ENCODE measurements around the gene PPM1F.

The PPM1F gene

DNA sequence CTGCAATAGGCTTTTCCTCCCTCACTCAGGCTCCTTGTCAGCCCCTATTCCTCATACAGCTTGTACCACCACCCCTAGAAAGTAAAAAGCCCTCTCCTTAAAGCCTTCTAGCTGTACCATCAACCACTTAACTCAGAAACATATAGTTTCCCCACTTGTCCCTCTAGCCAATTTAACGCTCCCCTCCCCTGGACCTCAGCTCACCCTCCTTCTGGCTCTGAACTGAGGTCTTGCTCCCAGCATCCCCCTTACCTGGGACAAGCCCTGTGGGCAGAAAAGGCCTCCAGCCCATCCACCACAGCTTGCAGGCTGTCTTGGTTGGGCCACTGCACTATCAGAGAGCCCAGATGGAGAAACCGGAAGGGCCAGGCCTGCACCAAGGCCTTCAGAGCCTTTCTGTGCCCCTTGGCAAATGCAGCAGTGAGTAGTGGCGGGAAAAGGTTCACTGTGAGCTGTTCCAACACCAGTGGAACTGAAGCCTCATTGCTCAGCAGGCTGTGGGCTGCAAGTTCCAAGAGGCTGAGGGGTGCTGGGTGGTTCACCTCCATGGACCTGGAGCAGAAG, 42.3 kb upstream of the PPM1F start:
- no peak overlapping the region for H3K4me3 ChIP-seq (ENCODE audit: low read depth, low read length)
- TF ChIP-seq, protein P1, sequence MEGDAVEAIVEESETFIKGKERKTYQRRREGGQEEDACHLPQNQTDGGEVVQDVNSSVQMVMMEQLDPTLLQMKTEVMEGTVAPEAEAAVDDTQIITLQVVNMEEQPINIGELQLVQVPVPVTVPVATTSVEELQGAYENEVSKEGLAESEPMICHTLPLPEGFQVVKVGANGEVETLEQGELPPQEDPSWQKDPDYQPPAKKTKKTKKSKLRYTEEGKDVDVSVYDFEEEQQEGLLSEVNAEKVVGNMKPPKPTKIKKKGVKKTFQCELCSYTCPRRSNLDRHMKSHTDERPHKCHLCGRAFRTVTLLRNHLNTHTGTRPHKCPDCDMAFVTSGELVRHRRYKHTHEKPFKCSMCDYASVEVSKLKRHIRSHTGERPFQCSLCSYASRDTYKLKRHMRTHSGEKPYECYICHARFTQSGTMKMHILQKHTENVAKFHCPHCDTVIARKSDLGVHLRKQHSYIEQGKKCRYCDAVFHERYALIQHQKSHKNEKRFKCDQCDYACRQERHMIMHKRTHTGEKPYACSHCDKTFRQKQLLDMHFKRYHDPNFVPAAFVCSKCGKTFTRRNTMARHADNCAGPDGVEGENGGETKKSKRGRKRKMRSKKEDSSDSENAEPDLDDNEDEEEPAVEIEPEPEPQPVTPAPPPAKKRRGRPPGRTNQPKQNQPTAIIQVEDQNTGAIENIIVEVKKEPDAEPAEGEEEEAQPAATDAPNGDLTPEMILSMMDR (IDR thresholded peaks at IDR 0.05; ENCODE audit: insufficient read depth, low read length, missing control alignments): no peak
- POLR2A ChIA-PET: no interaction called here
- CTCF ChIA-PET: no interaction called here
- no peak for DNase-seq (ENCODE audit: low read depth, low spot score)

DNA sequence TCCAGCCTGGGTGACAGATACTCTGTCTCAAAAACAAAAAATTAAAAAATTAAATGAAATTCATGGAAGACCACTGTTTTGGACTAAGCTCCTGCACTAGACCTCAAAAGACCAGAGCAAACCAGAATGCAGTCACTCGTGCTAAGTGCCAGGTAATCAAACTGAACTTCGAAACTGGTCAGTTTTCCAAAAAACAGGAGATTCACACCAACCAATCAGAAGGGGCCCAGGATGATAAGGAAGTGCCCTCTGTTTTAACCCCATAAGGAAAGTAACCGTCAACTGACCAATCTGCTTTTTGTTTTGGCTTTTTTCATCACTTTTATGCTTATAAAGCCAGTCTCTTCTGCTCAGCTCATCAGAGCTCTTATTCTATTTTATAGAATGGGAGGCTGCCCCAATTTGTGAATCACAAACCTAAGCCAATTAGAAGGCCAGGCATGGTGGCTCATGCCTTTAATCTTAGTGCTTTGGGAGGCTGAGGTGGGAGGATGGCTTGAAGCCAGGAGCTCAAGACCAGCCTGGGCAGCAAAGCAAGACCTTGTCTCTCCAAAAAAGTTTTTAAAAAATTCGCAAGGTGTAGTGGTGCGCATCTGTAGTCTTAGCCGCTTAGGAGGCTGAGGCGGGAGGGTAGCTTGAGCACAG, 40.1 kb upstream of the PPM1F start:
- ChIA-PET POLR2A (no interaction called here), CTCF (interaction anchor here (1.4 kb wide), 1 partner anchor 8 kb away, joined by 3 read pairs; no protein-coding TSS in a partner anchor)
- DNase-seq (ENCODE audit: low read depth, low spot score): no peak
- TF ChIP-seq, protein P1 (IDR thresholded peaks at IDR 0.05; ENCODE audit: insufficient read depth, low read length, missing control alignments): no peak
- no peak overlapping the region for H3K4me3 ChIP-seq (ENCODE audit: low read depth, low read length)

DNA sequence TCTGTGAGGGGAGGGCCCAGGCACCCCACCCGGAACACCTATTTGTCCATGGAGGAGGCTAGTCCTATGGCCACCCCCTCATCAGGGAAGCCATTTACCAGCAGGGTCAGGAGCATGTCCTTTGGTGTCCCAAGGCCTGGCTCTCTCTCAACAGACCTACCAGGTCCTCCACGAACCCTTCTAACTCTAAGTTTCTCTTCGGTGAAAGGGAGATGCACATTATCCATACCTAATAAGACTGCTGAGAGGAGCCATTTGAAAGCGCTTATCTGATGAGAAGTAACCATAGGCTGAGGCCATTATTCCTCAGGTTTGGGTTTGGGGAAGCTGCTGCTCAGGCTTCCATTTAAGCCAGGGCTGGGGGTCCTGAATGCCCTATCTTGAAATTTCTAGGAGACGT, 39.1 kb upstream of the PPM1F start:
- ChIA-PET POLR2A (no interaction called here), CTCF (interaction anchor here (1.2 kb wide), 1 partner anchor 15 kb away, joined by 3 read pairs; no protein-coding TSS in a partner anchor)
- no peak overlapping the region for H3K4me3 ChIP-seq (ENCODE audit: low read depth, low read length)
- TF ChIP-seq, protein P1 (IDR thresholded peaks at IDR 0.05; ENCODE audit: insufficient read depth, low read length, missing control alignments): no peak
- no peak for DNase-seq (ENCODE audit: low read depth, low spot score)

DNA sequence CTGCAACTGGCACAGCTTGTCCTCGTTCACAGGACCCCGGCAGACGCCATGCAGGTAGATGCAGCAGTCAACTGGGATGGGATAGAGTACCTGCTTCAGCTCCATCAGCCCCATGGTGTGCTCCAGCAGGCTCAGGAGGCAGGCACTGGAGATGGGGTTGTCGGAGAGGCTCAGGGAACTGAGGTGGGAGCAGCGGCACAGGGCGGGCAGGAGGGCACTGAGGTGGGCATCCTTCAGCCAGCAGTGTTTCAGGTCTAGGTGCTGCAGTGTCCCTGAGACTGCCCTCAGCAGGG, 38.6 kb upstream of the PPM1F start:
- POLR2A ChIA-PET: no interaction called here
- H3K4me3 ChIP-seq (ENCODE audit: low read depth, low read length): no peak overlapping the region
- CTCF ChIA-PET: interaction anchor here (1.2 kb wide), 1 partner anchor 15 kb away, joined by 3 read pairs; no protein-coding TSS in a partner anchor
- TF ChIP-seq, protein P1 (IDR thresholded peaks at IDR 0.05; ENCODE audit: insufficient read depth, low read length, missing control alignments): no peak
- DNase-seq (ENCODE audit: low read depth, low spot score): no peak

DNA sequence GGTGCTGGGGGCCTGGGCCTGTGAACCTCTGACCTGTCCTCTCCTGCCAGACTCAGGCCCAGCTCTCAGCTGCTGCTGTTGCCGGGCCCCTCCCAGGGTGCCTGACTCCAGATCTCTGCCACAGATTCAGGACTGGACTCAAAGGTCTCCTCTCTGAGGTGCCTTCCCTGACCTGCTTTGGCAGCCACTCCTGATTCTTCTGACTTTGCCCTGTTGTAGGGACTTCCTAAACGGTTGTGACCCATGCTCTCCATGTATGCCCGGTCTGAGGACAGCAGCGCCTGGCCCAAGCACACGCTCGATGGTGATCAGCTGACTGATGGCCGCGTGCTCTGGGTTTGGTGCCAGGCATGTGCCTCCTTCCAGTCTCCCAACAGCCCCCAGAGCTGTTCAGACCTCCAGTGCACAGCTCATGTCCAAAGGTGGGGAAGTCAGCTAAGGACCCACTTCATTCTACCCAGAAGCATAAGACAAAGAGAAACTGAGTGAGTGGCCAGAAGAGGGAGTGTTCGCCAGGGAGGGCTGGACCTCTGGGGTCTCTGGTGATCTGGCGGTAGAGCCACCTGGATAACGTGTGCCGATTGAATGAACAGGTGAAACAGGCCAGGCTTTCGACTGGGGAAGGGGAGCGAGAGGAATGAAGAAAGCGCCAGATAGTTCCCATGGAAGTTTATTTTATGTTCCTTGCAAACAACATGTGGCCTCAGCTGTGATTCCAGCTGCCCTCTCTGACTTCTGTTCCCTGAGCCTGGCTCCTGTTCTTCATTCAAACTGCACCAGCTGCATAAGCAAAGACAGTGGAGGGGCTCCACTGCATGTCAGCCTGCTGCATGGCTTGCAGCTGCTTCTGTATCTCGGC, 38.0 kb upstream of the PPM1F start:
- ChIA-PET CTCF (interaction anchor here (1.2 kb wide), 1 partner anchor 16 kb away, joined by 3 read pairs; no protein-coding TSS in a partner anchor), POLR2A (no interaction called here)
- TF ChIP-seq, protein P1 (IDR thresholded peaks at IDR 0.05; ENCODE audit: insufficient read depth, low read length, missing control alignments): no peak
- no peak for DNase-seq (ENCODE audit: low read depth, low spot score)
- no peak overlapping the region for H3K4me3 ChIP-seq (ENCODE audit: low read depth, low read length)

DNA sequence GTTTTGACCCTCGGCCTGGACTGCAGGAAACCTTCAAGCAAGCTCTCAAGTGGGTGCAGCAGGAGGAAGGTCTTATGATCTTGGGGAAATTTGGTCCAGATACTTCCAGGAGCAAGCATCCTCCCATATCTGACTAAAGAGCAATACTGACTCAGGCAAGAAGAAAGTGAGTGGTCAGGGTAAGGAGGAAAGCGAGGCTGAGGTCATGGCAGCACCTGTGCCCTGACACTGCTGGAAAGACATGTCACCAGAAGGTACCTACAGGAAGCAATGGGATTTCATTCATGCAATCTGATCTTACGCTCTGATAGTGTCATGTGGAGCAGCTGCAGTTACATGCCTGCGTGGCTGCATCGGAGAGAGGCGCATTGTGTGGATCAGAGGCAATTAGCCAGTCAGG, 36.4 kb upstream of the PPM1F start:
- POLR2A ChIA-PET: no interaction called here
- TF ChIP-seq, protein P1 (IDR thresholded peaks at IDR 0.05; ENCODE audit: insufficient read depth, low read length, missing control alignments): no peak
- H3K4me3 ChIP-seq (ENCODE audit: low read depth, low read length): no peak overlapping the region
- CTCF ChIA-PET: no interaction called here
- DNase-seq (ENCODE audit: low read depth, low spot score): no peak
